Gastroesophageal sphincter (tissue), 4 donors: ENCODE data around the gene DCANP1. TPM values are rescaled to one million over a fixed set of nuclear protein-coding genes. Genes with fewer than 3 reads are reported as not detected.

Experiments
- ATAC-seq: fragments of 150-250 bp; one replicate; pipeline ENCODE4 v1.9.1; 2016; ENCODE audit warnings: mild to moderate bottlenecking, moderate library complexity
- H3K27ac ChIP-seq, 4 donors: fragments of 200-600 bp; sonication (generic) in 3 of 4; 1 replicate in 3 of 4; 2 replicates in 1 of 4; pipeline ENCODE4 v1.5.1; 2016 to 2019
- H3K27me3 ChIP-seq: fragments of 200-600 bp; sonication (generic); one replicate; pipeline ENCODE4 v1.5.1; 2019
- H3K36me3 ChIP-seq, 2 donors: fragments of 200-600 bp; sonication (generic); one replicate each; pipeline ENCODE4 v1.5.1; 2019; ENCODE audit warnings: control low read depth in 1 of 2
- H3K4me1 ChIP-seq, 3 donors: fragments of 200-600 bp; sonication (generic); 1 replicate in 2 of 3; 2 replicates in 1 of 3; pipeline ENCODE4 v1.5.1; 2016 to 2019; ENCODE audit warnings: control low read depth in 2 of 3
- H3K4me3 ChIP-seq, 2 donors: fragments of 200-600 bp; sonication (generic); one replicate each; pipeline ENCODE4 v1.5.1; 2019; ENCODE audit warnings: mild to moderate bottlenecking in 1 of 2, moderate library complexity in 1 of 2
- H3K9me3 ChIP-seq, 3 donors: fragments of 200-600 bp; sonication (generic); one replicate each; pipeline ENCODE4 v1.5.1; 2017 to 2019; ENCODE audit warnings: control low read depth in 2 of 3
- EP300 ChIP-seq: sonication (generic); formaldehyde crosslinking; IDR thresholded peaks from one replicate; pipeline ENCODE4 v1.6.1; 2017; ENCODE audit warnings: antibody characterized with exemption, mild to moderate bottlenecking
- POLR2A ChIP-seq, 2 donors: fragments of 450-650 bp; IDR thresholded peaks; one replicate each; pipeline ENCODE4 v1.6.1; 2017; ENCODE audit warnings: antibody characterized with exemption in 2 of 2, mild to moderate bottlenecking in 2 of 2, moderate library complexity in 1 of 2
- POLR2AphosphoS5 ChIP-seq: sonication (generic); formaldehyde crosslinking; IDR thresholded peaks from one replicate; pipeline ENCODE4 v1.6.1; 2017; ENCODE audit warnings: antibody characterized with exemption
- WGBS, 2 donors: methylation state at CpG; one replicate each; pipeline ENCODE4 v1.1.5; 2018; ENCODE audit warnings: low coverage in 1 of 2; 5-methylcytosine and 5-hydroxymethylcytosine counted together
- total RNA-seq, 4 donors: library from RNA; depleted of rRNA; stranded (reverse); fragments of >200 nt; gene quantifications; one replicate each; pipeline ENCODE4 v1.1.0, GENCODE V29; 2016
- TF ChIP-seq, protein P1 (sequence below), 4 experiments: fragments of 200-600 bp in 2 of 4; fragments of 450-650 bp in 2 of 4; sonication (generic) in 1 of 4; IDR thresholded peaks; one replicate each; pipeline ENCODE4 v1.5.1; 2017 to 2019; ENCODE audit warnings: antibody characterized with exemption in 4 of 4, mild to moderate bottlenecking in 2 of 4, moderate library complexity in 2 of 4

DCANP1 gene
- total RNA-seq, 4 donors from 2014 or later = not detected

DNA sequence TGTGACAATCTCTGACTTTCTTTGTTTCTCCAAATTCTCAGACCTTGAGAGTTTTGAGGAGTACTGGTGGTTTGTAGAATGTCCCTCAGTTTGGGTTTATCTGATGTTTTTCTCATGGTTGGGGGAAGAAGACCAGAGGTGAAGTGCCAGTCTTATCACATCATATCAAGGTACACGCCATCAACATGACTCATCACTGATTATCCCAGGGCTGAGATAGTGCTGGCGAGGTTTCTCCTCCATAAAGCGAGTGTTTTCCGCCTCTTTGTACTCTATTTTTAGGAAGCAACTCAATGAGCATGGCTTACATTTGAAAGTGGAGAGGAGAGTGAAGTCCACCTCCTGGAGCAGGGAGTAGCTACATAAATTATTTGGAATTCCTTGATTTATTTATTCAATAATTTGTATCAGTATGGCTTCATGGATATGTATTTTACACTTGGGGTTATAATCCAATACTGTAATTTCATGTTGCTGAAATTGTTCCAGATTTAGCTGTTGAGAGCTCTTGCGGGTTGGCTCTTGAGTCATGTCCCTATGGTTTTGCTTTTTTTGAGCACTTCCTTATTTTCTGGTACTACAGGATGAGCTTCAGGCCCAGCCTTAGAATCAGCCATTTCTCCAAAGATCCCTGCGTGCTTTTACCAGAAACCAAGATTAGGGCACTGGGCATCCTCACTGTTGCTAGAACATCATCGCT, 23.9 kb downstream of the DCANP1 start:
- Histone ChIP-seq H3K27ac (no peak overlapping the region), H3K4me1 (no peaks in the 10 kb centered on the region), H3K36me3 (no peaks in the 10 kb centered on the region), H3K4me3 (no peak overlapping the region), H3K27me3 (no peaks in the 10 kb centered on the region), H3K9me3 (peaks cover 0 to 7% (median 0%) of the 10 kb centered on the region in 3 donors)
- TF ChIP-seq POLR2A (IDR thresholded peaks at IDR 0.05) (no peak), EP300 (no peak), POLR2AphosphoS5 (no peak)
- TF ChIP-seq, protein P1, sequence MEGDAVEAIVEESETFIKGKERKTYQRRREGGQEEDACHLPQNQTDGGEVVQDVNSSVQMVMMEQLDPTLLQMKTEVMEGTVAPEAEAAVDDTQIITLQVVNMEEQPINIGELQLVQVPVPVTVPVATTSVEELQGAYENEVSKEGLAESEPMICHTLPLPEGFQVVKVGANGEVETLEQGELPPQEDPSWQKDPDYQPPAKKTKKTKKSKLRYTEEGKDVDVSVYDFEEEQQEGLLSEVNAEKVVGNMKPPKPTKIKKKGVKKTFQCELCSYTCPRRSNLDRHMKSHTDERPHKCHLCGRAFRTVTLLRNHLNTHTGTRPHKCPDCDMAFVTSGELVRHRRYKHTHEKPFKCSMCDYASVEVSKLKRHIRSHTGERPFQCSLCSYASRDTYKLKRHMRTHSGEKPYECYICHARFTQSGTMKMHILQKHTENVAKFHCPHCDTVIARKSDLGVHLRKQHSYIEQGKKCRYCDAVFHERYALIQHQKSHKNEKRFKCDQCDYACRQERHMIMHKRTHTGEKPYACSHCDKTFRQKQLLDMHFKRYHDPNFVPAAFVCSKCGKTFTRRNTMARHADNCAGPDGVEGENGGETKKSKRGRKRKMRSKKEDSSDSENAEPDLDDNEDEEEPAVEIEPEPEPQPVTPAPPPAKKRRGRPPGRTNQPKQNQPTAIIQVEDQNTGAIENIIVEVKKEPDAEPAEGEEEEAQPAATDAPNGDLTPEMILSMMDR (IDR thresholded peaks at IDR 0.05) = no peak
- ATAC-seq = no peak
- WGBS, 2 donors = 85 to 94% methylated on average over 4 to 7 of the region's 7 CpGs

DNA sequence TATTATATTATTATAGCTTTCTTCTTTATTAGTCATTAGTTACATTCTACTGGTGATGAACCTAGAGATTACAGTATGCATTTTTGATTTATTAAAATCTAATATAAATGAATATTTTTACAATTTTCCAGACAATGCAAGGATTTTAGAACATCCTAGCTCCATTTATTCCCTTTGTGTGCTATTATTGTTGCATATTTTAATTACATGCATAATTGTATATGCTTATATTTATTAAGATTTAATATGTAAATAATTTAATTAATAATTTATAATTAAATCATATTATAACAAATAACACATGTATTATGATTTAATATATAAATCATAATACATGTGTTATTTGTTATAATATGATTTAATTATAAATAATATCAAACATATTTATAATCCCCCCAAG, 24.7 kb downstream of the DCANP1 start:
- H3K4me3 ChIP-seq = no peak overlapping the region
- no peaks in the 10 kb centered on the region for H3K4me1 ChIP-seq
- H3K27me3 ChIP-seq = no peaks in the 10 kb centered on the region
- no peaks in the 10 kb centered on the region for H3K36me3 ChIP-seq
- peaks cover 0 to 7% (median 0%) of the 10 kb centered on the region in 3 donors for H3K9me3 ChIP-seq
- TF ChIP-seq POLR2A (IDR thresholded peaks at IDR 0.05) = no peak
- TF ChIP-seq, protein P1 (IDR thresholded peaks at IDR 0.05) = no peak
- no peak overlapping the region for H3K27ac ChIP-seq
- ATAC-seq = no peak

DNA sequence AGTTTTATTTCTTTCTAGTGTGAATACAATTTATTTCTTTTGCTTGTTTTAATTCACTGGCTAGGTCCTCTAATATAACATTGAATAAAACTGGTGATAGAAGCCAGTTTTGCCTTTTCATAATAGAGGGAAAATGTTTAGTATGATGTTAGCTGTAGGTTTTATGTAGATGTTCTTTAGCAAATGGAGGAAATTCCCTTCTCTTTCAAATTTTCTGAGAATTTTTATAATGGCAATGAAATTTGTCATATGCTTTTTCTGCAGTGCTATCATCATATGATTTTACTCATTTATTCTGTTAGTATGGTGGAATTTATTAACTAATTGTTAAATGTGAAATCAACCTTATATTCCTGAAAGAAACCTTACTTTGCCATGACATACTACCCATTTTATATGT, 30.1 kb downstream of the DCANP1 start:
- Histone ChIP-seq H3K9me3 (peaks cover 0 to 7% (median 0%) of the 10 kb centered on the region in 3 donors), H3K36me3 (no peaks in the 10 kb centered on the region), H3K27ac (no peak overlapping the region), H3K4me3 (no peak overlapping the region), H3K27me3 (no peaks in the 10 kb centered on the region), H3K4me1 (no peaks in the 10 kb centered on the region)
- ATAC-seq = no peak
- TF ChIP-seq EP300 = no peak
- TF ChIP-seq, protein P1 (IDR thresholded peaks at IDR 0.05) = no peak
- TF ChIP-seq POLR2A (IDR thresholded peaks at IDR 0.05) = no peak
- TF ChIP-seq POLR2AphosphoS5 = no peak

DNA sequence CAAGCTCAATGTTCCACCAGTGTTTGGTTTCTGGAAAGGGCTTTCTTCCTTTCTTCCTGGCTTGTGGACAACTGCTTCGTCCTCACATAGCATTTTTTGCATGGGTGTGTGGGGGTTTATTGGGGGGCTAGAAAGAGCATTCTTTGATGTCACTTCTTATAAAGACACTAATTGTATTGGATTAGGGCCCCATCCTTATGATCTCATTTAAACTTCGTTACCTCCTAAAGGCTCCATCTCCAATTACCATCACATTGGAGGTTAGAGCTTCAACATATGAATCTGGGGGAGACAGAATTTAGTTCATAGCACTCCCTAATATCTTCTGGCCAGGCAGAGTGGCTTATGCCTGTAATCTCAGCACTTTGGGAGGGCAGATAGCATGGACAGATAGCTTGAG, 42.1 kb downstream of the DCANP1 start:
- TF ChIP-seq POLR2A (IDR thresholded peaks at IDR 0.05) = no peak
- no peak for TF ChIP-seq POLR2AphosphoS5
- TF ChIP-seq, protein P1 (IDR thresholded peaks at IDR 0.05) = no peak
- no peak for TF ChIP-seq EP300
- Histone ChIP-seq H3K27ac (no peak overlapping the region), H3K4me3 (no peak overlapping the region), H3K36me3 (no peaks in the 10 kb centered on the region), H3K4me1 (peaks cover 0 to 3% (median 0%) of the 10 kb centered on the region in 3 donors), H3K9me3 (no peaks in the 10 kb centered on the region), H3K27me3 (no peaks in the 10 kb centered on the region)
- 78 to 92% methylated on average over 2 of the region's 2 CpGs for WGBS, 2 donors
- no peak for ATAC-seq

DNA sequence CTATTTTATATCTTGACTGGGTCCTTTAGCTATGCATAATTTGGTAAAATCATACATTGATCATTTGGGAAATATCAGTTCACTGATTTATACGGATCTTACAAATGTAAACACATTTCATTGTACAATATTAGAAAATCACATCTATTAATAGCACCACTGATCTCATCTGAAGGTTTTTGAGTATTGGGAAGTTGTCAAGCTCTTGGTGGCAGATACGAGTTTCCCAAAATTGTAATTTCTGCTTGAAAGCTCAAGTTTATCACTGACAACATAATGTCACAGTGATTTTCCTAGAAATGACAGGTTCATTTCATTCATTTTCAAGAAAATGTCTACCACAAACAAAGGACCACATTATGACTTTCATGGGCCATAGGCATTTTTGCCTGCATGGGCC, 45.1 kb downstream of the DCANP1 start:
- Histone ChIP-seq H3K36me3 (no peaks in the 10 kb centered on the region), H3K4me1 (peaks cover 0 to 25% (median 8%) of the 10 kb centered on the region in 3 donors), H3K9me3 (no peaks in the 10 kb centered on the region), H3K27ac (no peak overlapping the region), H3K27me3 (no peaks in the 10 kb centered on the region), H3K4me3 (no peak overlapping the region)
- TF ChIP-seq POLR2AphosphoS5 = no peak
- WGBS, 2 donors = 66 to 88% methylated on average over 2 of the region's 2 CpGs
- no peak for ATAC-seq
